ENCODE results near the gene CATSPERD.

CATSPERD gene

GRCh38 chr19:5690125-5690954 lies 30.1 kb upstream of the CATSPERD start, which contains the start of gene RPL36:
Gene RPL36 (plus strand): TSS chr19:5690295. CDS start chr19:5690508, 213 bp downstream.
- peaks cover 43% of the 10 kb centered on the region for H3K36me3 ChIP-seq (replicated peaks)
- H3K4me3 ChIP-seq (ENCODE audit: low read depth, low read length): peak within 1 kb of the TSS; percentile 97
- in situ Hi-C loops (cut with HindIII; ENCODE audit: low pct_ligation_motif_present, low sequenced_read_pairs): no loop called here
- peak; percentile 95 for DNase-seq
- peak within 1 kb of the TSS; percentile 86 for H3K27ac ChIP-seq
- peak; percentile 98 for TF ChIP-seq CTCF (IDR thresholded peaks at IDR 0.05; ENCODE audit: low read depth, low read length, missing control alignments)
- no peaks in the 10 kb centered on the region for H3K27me3 ChIP-seq (replicated peaks)

DNA sequence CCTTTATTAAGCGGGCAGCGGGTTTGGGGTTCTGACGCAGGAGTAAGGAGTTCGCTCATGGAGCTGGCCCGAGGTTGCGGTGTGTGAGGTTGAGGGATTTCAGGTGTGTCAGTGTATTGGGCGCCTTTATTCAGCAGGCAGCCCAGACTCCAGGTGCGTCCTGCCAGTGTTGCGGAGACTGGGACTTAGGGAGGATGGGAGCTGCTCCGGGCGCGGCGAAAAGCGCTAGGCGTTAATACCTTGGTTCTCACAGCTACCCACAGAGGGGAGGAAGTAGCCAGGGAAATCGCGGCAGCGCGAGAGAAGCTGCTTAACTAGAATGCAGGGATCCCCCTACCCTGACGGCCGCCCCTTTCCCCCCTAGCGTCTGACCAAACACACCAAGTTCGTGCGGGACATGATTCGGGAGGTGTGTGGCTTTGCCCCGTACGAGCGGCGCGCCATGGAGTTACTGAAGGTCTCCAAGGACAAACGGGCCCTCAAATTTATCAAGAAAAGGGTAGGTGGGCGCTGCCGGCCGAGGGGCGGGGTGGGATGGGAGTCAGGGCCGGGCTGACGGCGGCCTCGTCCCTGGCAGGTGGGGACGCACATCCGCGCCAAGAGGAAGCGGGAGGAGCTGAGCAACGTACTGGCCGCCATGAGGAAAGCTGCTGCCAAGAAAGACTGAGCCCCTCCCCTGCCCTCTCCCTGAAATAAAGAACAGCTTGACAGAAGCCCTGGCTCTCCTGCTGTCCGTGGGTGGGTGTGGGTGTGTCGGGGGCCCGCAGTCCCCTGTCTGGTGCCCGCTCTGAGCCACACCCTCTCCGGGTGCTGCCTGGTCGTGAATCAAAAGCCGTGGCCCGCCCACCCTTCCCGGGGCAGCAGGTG lies 29.2 kb upstream of the CATSPERD start:
- Histone ChIP-seq H3K27me3 (replicated peaks) (no peaks in the 10 kb centered on the region), H3K36me3 (replicated peaks) (peaks cover 52% of the 10 kb centered on the region), H3K4me3 (ENCODE audit: low read depth, low read length) (peak overlapping the region; percentile 97), H3K27ac (peak overlapping the region; percentile 19)
- TF ChIP-seq CTCF (IDR thresholded peaks at IDR 0.05; ENCODE audit: low read depth, low read length, missing control alignments): no peak
- in situ Hi-C loops (cut with HindIII; ENCODE audit: low pct_ligation_motif_present, low sequenced_read_pairs): no loop called here
- no peak for DNase-seq

- TF ChIP-seq CTCF (IDR thresholded peaks at IDR 0.05; ENCODE audit: low read depth, low read length, missing control alignments): no peak
- in situ Hi-C loops (cut with HindIII; ENCODE audit: low pct_ligation_motif_present, low sequenced_read_pairs): no loop called here
- no peak for DNase-seq
- peaks cover 60% of the 10 kb centered on the region for H3K36me3 ChIP-seq (replicated peaks)
- no peaks in the 10 kb centered on the region for H3K27me3 ChIP-seq (replicated peaks)
- no peak overlapping the region for H3K27ac ChIP-seq
- H3K4me3 ChIP-seq (ENCODE audit: low read depth, low read length): peak overlapping the region; percentile 97
Measured at GRCh38 chr19:5691822-5692722, 28.4 kb upstream of the CATSPERD start.

DNA sequence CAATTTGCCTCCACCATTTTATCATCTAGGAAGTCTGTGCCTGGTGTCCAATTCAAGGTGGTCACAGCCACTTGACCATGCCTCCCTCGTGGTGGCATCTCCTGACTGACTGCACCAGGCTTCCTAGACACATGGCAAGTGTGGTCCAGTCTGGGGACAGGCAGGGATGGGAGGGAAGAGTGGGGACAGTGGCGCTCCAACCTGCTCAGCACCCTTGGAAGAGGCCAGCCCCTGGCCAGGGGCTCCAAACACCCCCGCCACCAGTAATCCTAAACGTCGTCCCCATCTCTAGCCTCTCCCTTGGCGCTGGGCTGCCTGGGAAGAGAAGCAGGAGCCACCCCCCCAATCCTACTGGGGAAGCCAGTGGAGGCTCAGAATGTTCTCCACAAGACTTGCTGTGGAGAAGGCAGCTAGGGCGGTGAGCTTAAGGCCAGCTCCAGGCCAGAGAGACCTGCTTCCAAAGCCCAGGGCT lies 27.7 kb upstream of the CATSPERD start:
- DNase-seq: no peak
- H3K4me3 ChIP-seq (ENCODE audit: low read depth, low read length): no peak overlapping the region
- no peak for TF ChIP-seq CTCF (IDR thresholded peaks at IDR 0.05; ENCODE audit: low read depth, low read length, missing control alignments)
- H3K36me3 ChIP-seq (replicated peaks): peaks cover 62% of the 10 kb centered on the region
- no peaks in the 10 kb centered on the region for H3K27me3 ChIP-seq (replicated peaks)
- H3K27ac ChIP-seq: no peak overlapping the region
- in situ Hi-C loops (cut with HindIII; ENCODE audit: low pct_ligation_motif_present, low sequenced_read_pairs): no loop called here

All from brain microvascular endothelial cell (primary cell).